Hippocampal formation (tissue), 2 donors: ENCODE measurements around the gene ALG14.
"Not testable (repeated sequence)": the region's sequence is repeated elsewhere in the genome, so short reads cannot be mapped to it uniquely, and the experiment has no call there.

Experiments
- DNase-seq, 2 donors: peaks; one replicate each; lab custom pipeline; 2025; lab: John Stamatoyannopoulos, UW

Gene ALG14

GRCh38 chr1:95041491-95042165, 31.1 kb downstream of the ALG14 start:
- DNase-seq, result peak; percentile 39 to 84

- DNase-seq, result no peak
These were observed 32.7 kb downstream of the ALG14 start for GRCh38 chr1:95040032-95040525.

- DNase-seq, result no peak
These were observed 33.3 kb downstream of the ALG14 start for GRCh38 chr1:95039360-95040031.

- DNase-seq, result no peak
These were observed 37.2 kb downstream of the ALG14 start for GRCh38 chr1:95035536-95035935.

- DNase-seq, result no peak
These were observed 38.2 kb downstream of the ALG14 start for GRCh38 chr1:95034506-95034905.

GRCh38 chr1:95033843-95034242, 38.9 kb downstream of the ALG14 start:
- DNase-seq, result no peak

- no peak for DNase-seq
These were observed 43.2 kb downstream of the ALG14 start for GRCh38 chr1:95029532-95029931.

GRCh38 chr1:95028954-95029353, 43.8 kb downstream of the ALG14 start:
- no peak for DNase-seq

GRCh38 chr1:95027046-95027445, 45.7 kb downstream of the ALG14 start:
- DNase-seq, result no peak

GRCh38 chr1:95023399-95024043, 49.2 kb downstream of the ALG14 start:
- peak in 1 of 2 donors; percentile 28 for DNase-seq

- DNase-seq, result no peak
These were observed 50.2 kb downstream of the ALG14 start for GRCh38 chr1:95022644-95022926.

GRCh38 chr1:95021805-95022643, 50.7 kb downstream of the ALG14 start:
- no peak for DNase-seq

- no peak for DNase-seq
These were observed 51.6 kb downstream of the ALG14 start for GRCh38 chr1:95021119-95021518.

GRCh38 chr1:95019466-95019865, 53.3 kb downstream of the ALG14 start:
- not testable (repeated sequence) for DNase-seq

- no peak for DNase-seq
These were observed 54.0 kb downstream of the ALG14 start for GRCh38 chr1:95018602-95019369.

GRCh38 chr1:95017775-95018174, 55.0 kb downstream of the ALG14 start:
- DNase-seq, result no peak

GRCh38 chr1:95015076-95015475, 57.7 kb downstream of the ALG14 start:
- DNase-seq, result no peak

- DNase-seq, result no peak
These were observed 58.7 kb downstream of the ALG14 start for GRCh38 chr1:95013950-95014574.

GRCh38 chr1:95012389-95012788, 60.4 kb downstream of the ALG14 start:
- DNase-seq, result no peak

GRCh38 chr1:95010158-95010557, 62.6 kb downstream of the ALG14 start:
- no peak for DNase-seq

GRCh38 chr1:95007687-95008086, 65.1 kb downstream of the ALG14 start:
- DNase-seq, result no peak
